ENCODE measurements around the gene LBX2.

The LBX2 gene

GRCh38 chr2:74525717-74526648, 26.6 kb upstream of the LBX2 start, which contains the start of gene DQX1:
Gene DQX1 (minus strand): TSS chr2:74526231. CDS start chr2:74525729, 502 bp downstream.
- DNase-seq (ENCODE audit: low spot score): peak; percentile 28

DNA sequence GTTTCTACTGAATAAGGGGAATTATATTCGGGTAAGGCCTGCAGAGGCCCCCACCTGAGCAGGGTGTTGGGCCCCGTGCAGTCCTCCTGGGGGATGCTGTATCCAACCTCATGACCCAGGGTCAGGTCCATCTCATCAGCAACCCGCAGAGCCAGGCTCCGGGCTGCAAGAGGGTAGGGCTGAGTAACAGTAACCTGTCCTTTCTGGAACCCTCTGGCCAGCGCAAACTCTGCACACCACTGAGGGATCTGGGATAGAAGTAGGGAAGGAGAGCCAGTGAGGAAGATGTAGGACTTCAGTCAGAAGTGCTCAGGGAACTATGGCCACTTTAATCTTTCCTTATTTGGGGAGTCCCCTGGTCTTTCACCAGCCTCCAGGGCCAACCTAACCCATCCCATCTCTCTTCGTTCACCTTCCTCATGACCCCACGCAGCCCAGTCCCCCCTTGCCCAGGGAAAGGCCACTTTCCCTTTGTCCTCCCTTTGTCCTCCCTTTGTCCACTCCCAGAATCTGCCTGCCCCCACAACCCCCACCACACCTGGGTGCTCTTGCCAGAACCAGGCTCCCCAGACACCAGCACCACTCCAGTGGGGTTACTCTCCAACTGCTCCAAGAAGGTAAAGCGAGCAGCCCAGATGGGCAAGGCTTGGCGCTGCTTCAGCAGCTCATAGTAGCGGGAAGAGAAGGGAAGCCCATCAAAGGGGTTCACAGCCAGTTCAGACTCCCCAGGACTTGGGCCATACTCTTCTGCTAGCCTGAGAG, 25.7 kb upstream of the LBX2 start:
- no peak for DNase-seq (ENCODE audit: low spot score)

DNA sequence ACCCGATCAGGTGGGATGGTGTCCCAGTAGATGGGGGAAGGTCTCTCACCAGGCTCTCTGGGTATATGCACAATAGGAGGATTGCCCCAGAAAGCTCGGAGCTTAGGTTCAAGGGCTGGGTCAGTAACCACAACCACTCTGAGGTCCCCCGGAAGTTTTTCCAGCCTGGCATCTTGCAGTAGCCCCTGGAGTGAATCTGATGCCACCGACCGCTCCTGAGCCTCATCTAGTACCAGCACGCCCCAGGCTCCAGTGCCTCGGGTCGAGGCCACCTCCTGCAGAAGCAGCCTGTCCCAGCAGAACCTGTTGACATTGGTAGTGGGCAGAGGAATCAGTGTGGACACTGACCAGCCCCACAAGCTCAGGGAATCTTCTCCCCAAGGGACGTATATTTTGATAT, 24.6 kb upstream of the LBX2 start:
- DNase-seq (ENCODE audit: low spot score): no peak

GRCh38 chr2:74522516-74522915, 23.1 kb upstream of the LBX2 start:
- DNase-seq (ENCODE audit: low spot score): no peak

DNA sequence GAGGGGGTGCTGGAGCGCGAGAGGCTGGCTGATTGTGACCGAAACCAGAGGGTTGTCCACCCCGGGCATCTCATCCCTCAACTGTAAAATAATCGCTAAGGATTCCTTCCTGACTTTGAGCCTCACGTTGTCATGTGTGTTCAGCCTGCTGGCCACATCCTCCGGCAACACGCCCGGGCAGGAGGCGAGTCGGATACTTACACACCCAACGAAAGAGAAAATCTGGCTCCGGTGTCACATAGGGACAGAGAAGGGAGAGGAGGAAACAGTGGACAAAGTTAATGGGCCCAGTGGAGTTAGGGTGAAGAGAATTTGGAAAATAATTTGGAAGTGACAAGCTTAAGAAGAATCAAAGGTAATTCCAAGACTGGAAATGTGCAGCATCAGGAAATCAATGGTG, 17.2 kb upstream of the LBX2 start:
- no peak for DNase-seq (ENCODE audit: low spot score)

DNA sequence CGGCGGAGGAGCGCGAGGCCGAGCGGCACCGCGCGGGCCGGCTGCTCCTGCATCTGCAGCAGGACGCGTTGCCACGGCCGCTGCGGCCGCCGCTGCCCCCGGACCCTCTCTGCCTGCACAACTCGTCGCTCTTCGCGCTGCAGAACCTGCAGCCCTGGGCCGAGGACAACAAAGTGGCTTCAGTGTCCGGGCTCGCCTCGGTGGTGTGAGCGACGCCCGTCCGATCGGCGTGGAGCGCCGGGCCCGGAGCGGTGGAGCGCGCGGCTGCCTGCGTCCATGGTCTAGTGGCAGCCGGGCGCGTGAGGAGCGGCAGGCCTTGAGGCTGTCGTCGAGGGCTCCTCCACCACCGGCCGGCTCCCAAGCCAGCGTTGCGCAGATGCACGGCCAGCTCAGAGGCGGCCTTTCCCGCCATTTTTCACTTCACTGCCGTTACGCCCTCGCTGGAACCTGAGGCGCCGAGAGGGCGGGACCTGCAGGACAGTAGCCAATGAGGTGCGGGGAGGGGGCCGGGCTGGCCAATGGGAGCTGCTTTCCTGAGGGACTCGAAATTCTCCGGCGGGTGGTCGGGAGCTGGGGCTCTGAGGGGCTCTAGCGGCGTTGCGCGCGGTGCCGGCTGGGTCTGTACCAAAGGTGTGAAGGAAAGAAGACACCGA, 16.7 kb upstream of the LBX2 start:
- peak; percentile 83 for DNase-seq (ENCODE audit: low spot score)

- no peak for DNase-seq (ENCODE audit: low spot score)
Measured at GRCh38 chr2:74515271-74515980, 16.0 kb upstream of the LBX2 start.

GRCh38 chr2:74514368-74515270, 15.2 kb upstream of the LBX2 start, which contains the start of gene TLX2:
Gene TLX2 (plus strand): TSS chr2:74514450. CDS start chr2:74514807, 357 bp downstream.
- no peak for DNase-seq (ENCODE audit: low spot score)

DNA sequence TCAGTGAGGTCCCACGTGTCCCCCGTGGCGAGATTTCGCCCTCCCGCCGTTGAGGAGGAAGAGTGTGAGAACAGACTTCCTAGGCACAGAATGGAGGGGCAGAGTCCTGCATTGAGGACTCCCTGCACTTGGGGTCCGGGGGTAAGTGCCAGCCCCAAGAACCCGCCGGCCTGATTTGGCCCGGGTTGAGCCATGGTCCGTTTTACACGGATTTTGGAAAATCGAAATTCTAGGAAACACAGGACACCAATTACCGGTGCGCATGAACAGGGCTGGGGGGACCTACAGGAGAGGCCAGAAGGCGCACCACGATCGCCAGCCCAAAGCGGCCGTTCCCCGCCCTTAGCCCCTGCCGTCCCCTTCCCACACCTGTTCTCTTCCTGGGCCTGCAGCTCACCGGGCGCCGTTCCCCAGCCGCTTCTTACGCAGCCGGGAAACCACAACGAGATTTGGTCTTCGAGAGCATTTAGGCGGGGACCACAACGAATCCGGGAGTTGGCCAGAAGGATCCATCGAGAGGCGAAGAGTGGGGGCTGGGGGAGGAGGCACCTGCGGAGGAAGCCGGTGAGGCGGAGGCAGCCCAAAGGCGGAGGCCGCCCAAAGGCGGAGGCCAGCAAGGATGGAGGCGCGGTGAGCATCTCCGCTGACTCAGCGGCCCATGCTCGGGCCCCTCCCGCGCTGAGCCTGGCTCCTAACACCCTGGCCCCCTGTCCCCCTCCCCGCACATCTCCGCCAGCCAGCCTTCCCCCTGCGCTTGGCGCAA, 14.4 kb upstream of the LBX2 start:
- DNase-seq (ENCODE audit: low spot score): no peak

GRCh38 chr2:74512744-74513604, 13.6 kb upstream of the LBX2 start:
- no peak for DNase-seq (ENCODE audit: low spot score)

DNA sequence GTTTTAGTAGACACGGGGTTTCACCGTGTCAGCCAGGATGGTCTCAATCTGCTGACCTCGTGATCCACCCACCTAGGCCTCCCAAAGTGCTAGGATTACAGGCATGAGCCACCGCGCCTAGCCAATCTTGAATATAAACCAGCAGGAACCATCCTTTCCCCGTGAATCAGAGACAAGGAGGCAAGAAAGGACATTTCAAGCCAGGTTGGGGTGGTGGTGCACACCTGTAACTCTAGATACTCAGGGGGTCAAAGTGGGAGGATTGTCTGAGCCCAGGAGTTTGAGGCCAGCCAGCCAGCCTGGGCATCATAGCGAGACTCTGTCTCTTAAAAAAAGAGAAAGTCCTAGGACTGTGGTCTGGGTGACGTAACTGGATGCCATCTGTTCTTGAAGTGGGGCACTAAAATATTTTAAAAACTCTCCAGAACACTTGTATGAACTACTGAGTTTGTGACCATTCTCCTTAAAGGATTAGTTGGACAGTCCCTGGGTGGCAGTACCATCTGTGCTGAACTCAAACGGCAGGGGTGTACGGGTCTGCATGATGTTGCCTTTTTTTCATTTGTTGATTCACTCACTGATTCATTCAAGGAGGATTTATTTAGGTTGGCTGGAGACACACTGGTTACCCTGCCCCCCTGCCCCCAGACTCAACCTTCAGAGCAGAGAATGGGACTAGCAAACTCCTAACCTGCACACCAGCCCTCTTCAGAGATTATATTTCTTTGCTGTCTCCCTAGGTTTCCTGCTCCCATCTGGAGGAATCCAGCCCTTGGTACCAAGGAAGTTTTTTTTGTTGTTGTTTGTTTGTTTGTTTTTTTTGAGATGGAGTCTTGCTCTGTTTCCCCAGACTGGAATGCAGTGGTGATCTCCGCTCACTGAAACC, 11.9 kb upstream of the LBX2 start:
- peak; percentile 34 for DNase-seq (ENCODE audit: low spot score)

DNA sequence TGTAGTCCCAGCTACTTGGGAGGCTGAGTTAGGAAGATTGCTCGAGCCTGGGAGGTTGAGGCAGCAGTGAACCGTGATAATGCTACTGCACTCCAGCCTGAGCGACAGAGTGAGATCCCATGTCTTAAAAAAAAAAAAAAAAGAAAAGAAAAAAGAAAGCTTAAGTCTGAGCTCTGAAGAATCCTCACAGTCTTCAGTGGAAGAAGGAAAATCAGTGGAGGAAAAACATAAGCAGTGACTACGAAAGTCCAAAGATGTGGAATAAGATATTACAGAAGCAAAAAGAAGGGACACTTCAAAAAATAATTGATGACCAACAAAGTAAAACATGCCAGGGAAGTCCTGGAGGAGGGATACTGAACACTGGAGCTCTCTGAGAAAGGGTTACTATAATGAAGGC, 10.9 kb upstream of the LBX2 start:
- DNase-seq (ENCODE audit: low spot score): no peak

- DNase-seq (ENCODE audit: low spot score): no peak
Measured at GRCh38 chr2:74507926-74508520, 8.6 kb upstream of the LBX2 start.

GRCh38 chr2:74507145-74507925, 7.9 kb upstream of the LBX2 start, which contains the start of gene PCGF1:
Gene PCGF1 (minus strand): TSS chr2:74507695. CDS start chr2:74507668, 27 bp downstream.
- peak; percentile 99 for DNase-seq (ENCODE audit: low spot score)

DNA sequence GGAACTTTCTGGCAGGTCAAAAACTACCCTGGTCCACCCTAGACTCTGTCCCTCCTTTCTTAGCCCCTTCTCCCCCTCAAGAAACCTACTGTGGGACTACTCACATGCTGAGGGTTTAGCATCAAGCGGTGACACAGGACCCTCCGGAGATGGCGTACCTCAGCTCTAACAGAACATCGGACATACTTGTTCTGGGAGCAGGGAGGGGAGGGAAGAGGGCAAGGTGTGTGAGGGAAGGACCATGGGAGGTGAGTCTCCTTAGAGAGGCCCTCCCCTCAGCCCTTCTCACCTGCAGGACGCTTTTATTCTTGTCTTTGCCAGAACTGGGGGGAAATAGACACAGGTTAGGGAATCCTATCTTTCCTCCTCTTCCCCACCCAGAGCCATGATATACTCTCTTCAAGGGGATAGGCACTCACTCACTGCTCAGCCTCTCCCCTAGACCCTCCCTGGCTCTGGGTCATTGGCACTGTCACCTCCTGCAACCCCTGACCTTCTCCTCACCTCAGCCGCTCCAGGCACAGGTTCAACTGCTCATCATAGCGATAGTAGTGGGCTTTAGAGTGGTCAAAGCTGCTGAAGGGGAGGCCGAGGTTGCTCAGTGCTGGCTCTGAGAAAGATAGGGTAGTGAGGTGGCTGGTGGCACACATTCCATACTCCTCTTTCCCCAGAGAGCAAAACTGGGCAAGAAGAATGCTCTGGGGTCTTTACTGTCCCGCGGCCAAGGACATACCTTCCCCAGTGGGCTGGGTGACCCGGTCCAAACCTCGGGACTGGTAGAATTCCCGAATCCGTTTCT, 6.2 kb upstream of the LBX2 start:
- no peak for DNase-seq (ENCODE audit: low spot score)

DNA sequence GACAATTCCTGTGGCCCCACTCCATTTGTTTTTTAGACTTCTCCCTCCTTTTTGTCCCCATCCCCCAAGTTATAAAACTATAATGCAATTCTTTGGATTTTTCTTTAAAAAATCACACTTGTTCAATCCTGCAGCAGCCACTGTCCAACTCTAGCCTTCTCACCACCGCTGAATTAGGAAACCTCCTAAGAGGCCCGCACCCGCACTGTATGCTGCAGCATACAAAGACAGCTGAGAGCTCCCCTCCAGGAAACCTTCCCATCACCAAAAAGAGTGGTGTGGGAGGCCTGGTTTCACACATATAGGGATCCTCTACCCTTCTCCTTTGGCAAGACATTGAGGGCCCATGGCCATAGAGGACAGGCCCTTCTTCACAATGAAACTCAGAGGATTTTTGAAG, 5.2 kb upstream of the LBX2 start:
- DNase-seq (ENCODE audit: low spot score): no peak
